NT2/D1 (cell line): ENCODE data around the gene PKHD1.
"Not testable (repeated sequence)": the region's sequence is repeated elsewhere in the genome, so short reads cannot be mapped to it uniquely, and the experiment has no call there.

Source experiments
- DNase-seq: peaks from one replicate; pipeline ENCODE4 v3.0.0-alpha.2; 2011; ENCODE audit warnings: low read depth, low spot score
- H3K27me3 ChIP-seq: 2 replicates; pipeline ENCODE4 v1.6.0; 2011; ENCODE audit warnings: mild to moderate bottlenecking; ENCODE audit not compliant: insufficient read length, insufficient read depth
- H3K36me3 ChIP-seq: 2 replicates; pipeline ENCODE4 v1.6.1; 2011; ENCODE audit warnings: mild to moderate bottlenecking, low read length, mixed read lengths; ENCODE audit not compliant: insufficient read depth, insufficient read length
- H3K4me1 ChIP-seq: 2 replicates; pipeline ENCODE4 v1.5.1; 2011; ENCODE audit not compliant: insufficient read depth, insufficient read length
- H3K4me3 ChIP-seq: 2 replicates; pipeline ENCODE4 v1.5.1; 2011; ENCODE audit warnings: low read depth; ENCODE audit not compliant: insufficient read length
- H3K9ac ChIP-seq: 2 replicates; pipeline ENCODE4 v1.6.0; 2011; ENCODE audit warnings: low read depth; ENCODE audit not compliant: insufficient read length
- H3K9me3 ChIP-seq: 2 replicates; pipeline ENCODE4 v1.5.1; 2011; ENCODE audit warnings: mild to moderate bottlenecking, low read length; ENCODE audit not compliant: insufficient read depth
- SUZ12 ChIP-seq: IDR thresholded peaks from 2 replicates; pipeline ENCODE4 v1.6.1; 2011; ENCODE audit not compliant: insufficient read length, insufficient read depth; ENCODE audit errors: extremely low read depth
- YY1 ChIP-seq: IDR thresholded peaks from 2 replicates; pipeline ENCODE4 v1.6.1; 2011; ENCODE audit not compliant: insufficient read length, insufficient read depth
- ZNF274 ChIP-seq: IDR thresholded peaks from 2 replicates; pipeline ENCODE4 v1.6.1; 2011; ENCODE audit warnings: mild to moderate bottlenecking, low read depth, low read length

The PKHD1 gene

DNA sequence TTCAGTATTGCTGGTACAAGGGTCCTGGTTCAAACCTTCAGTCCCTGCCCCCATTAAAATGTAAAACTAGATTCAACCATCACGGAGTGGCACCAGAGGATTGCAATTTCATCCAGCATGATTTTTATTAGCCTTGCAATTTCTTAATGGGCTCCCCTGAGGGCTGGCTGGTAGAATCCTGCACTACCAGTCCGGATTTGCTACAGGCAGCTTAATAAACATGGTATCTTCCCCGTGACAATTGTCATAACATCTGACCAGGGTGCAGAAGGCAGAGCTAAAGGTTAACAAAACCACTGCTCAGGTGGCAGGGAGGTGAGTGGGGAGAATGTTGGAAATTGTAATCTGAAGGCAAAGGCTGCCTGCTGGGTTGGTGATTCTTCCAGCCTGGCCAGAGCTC, 94.5 kb downstream of the PKHD1 start:
- no peak for DNase-seq
- no peak overlapping the region for H3K4me3 ChIP-seq

DNA sequence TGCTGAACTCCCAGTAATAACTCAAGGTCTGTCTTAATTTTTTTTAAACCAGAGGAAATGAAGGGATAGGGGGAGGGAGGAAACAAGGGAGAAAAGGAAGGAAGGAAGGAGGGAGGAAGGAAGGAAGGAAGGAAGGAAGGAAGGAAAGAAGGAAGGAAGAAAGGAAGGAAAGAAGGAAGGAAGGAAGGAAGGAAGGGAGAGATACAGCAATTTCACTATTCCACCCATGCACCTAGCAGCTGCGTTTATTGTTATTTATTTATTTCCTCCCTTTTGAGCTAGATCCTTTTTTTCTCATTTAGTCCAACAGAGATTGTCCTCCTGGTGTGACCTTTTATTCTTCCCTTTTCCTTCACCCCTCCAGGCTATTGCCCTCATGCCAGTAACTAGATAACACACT, 97.6 kb downstream of the PKHD1 start:
- Histone ChIP-seq H3K9me3 (no peaks in the 10 kb centered on the region), H3K36me3 (no peaks in the 10 kb centered on the region), H3K27me3 (no peaks in the 10 kb centered on the region), H3K4me1 (no peaks in the 10 kb centered on the region), H3K4me3 (no peak overlapping the region), H3K9ac (no peak overlapping the region)
- TF ChIP-seq ZNF274 (no peak), SUZ12 (no peak), YY1 (no peak)
- DNase-seq = no peak

More for the DNA sequence above, 94.5 kb downstream of the PKHD1 start:
- no peak for TF ChIP-seq ZNF274
- TF ChIP-seq SUZ12 = no peak
- TF ChIP-seq YY1 = no peak
- H3K4me1 ChIP-seq = no peaks in the 10 kb centered on the region
- no peaks in the 10 kb centered on the region for H3K27me3 ChIP-seq
- no peaks in the 10 kb centered on the region for H3K9me3 ChIP-seq
- H3K9ac ChIP-seq = no peak overlapping the region
- no peaks in the 10 kb centered on the region for H3K36me3 ChIP-seq

DNA sequence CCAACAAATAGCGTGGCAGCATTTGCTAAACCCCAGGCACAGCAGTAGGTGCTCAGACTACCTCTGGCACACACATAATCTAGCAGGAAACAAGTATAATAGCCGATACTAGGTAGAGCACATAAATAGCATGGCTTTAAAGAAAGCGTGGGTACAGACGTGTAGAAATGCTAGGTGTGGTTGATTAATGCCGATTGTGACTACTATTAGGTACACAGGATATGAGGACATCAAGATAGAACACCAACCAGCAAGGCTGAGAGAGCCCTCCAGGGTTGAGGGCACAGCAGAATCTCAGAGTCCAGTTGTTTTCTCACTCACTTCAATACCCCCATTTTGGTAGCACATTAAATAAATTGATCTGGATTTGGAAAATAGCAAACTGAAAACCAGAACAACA, 100.5 kb downstream of the PKHD1 start:
- TF ChIP-seq SUZ12 = no peak
- no peak for TF ChIP-seq ZNF274
- no peak for TF ChIP-seq YY1
- H3K9ac ChIP-seq = no peak overlapping the region
- no peak overlapping the region for H3K4me3 ChIP-seq
- H3K27me3 ChIP-seq = no peaks in the 10 kb centered on the region
- H3K9me3 ChIP-seq = no peaks in the 10 kb centered on the region
- H3K36me3 ChIP-seq = no peaks in the 10 kb centered on the region
- no peaks in the 10 kb centered on the region for H3K4me1 ChIP-seq
- no peak for DNase-seq

DNA sequence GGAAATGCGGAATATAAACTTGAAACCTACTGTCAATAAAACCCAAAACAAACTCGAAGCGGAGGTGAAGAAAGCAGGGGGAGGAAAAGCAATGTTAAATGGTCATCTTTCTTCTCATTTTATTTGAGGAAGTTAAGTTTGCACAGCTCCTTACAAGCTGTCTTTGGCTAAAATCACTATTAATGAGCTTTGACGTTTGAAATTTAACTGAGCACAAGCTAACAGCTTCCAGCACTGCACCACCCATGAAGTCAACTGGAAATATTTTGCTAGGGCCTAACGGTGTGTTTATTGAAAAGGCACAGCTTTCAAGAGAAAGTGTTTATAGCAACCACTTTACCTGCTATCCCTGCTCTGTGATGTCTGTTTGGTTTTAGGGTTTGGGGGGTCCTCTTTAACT, 103.8 kb downstream of the PKHD1 start:
- no peak for DNase-seq
- H3K4me1 ChIP-seq = no peaks in the 10 kb centered on the region
- no peak overlapping the region for H3K4me3 ChIP-seq
- H3K9ac ChIP-seq = no peak overlapping the region
- H3K27me3 ChIP-seq = no peaks in the 10 kb centered on the region
- H3K36me3 ChIP-seq = no peaks in the 10 kb centered on the region
- no peaks in the 10 kb centered on the region for H3K9me3 ChIP-seq
- TF ChIP-seq ZNF274 (no peak), SUZ12 (no peak), YY1 (no peak)

DNA sequence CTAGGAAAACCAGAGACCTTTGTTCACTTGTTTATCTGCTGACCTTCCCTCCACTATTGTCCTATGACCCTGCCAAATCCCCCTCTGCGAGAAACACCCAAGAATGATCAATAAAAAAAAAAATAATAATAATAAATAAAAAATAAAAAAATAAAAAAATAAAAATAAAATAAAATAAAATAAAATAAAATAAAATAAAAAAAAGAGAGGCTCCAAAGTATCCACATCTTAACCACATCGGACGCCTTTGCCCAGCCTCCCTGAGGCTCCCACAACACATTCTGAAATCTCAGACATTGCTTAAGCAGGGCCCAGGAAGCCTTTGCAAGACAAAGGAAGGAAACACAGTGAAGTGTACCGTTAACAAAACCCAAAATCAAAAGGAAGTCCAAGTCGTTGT, 104.7 kb downstream of the PKHD1 start:
- H3K27me3 ChIP-seq, DNase-seq, H3K4me3 ChIP-seq, H3K36me3 ChIP-seq, H3K9ac ChIP-seq, H3K9me3 ChIP-seq, H3K4me1 ChIP-seq: not testable (repeated sequence)

DNA sequence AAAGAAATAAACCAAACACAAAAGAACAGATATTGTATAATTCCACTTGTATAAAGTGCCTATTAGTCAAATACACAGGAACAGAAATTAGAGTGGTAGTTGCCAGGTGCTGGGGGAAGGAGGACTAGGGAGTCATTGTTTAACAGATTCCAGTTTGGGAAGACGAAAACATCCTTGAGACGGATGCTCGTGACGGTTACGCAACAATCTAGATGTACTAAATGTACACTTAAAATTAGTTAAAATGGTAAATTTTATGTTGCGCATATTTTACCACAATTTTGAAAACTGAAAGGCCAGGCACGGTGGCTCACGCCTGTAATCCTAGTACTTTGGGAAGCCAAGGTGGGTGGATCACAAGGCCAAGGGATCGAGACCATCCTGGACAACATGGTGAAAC, 111.0 kb downstream of the PKHD1 start:
- no peak for TF ChIP-seq SUZ12
- TF ChIP-seq ZNF274 = no peak
- no peak for TF ChIP-seq YY1
- Histone ChIP-seq H3K9me3 (no peaks in the 10 kb centered on the region), H3K4me3 (no peak overlapping the region), H3K36me3 (no peaks in the 10 kb centered on the region), H3K4me1 (no peaks in the 10 kb centered on the region), H3K9ac (no peak overlapping the region), H3K27me3 (no peaks in the 10 kb centered on the region)
- no peak for DNase-seq

DNA sequence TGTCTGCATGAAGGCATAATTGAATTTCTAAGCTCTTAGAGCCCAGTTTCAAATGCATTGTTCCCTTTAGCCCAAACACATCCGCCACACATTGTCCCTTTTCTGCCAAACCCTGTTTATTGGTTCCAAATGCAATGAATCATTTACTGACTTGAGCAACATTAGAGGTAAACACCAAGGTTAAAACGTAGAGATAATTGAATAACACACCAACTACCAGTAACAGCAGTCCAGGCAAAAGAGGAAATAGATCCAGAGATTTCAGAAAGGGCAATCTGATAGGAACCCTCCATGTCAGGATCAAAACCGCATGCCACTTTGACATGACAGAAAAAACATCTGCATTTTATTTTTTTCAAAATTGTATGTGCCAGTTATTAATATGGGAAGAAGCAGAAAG, 114.8 kb downstream of the PKHD1 start:
- TF ChIP-seq YY1 = no peak
- no peak for TF ChIP-seq ZNF274
- no peak for TF ChIP-seq SUZ12
- no peak for DNase-seq
- Histone ChIP-seq H3K4me1 (no peaks in the 10 kb centered on the region), H3K9me3 (no peaks in the 10 kb centered on the region), H3K9ac (no peak overlapping the region), H3K4me3 (no peak overlapping the region), H3K36me3 (no peaks in the 10 kb centered on the region), H3K27me3 (no peaks in the 10 kb centered on the region)

DNA sequence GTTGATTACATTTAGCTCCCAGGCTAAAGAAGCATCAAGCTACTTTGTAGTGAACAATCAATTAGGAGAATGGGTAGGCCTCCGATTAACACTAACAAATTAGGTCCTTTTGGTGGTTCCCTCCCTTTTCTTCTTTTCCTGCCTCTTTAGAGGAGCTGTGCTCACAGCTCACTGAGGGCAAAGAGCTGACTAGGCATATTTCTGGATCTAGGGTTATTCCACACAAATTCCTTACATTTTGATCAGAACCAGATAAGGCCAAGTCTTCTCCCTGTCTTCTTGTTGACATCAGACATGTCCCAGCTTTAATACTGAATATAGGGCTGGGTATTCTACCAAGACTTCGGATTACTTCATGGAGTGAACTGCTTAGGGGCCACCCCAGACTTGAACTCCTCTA, 119.1 kb downstream of the PKHD1 start:
- no peak overlapping the region for H3K9ac ChIP-seq
- no peaks in the 10 kb centered on the region for H3K36me3 ChIP-seq
- H3K4me1 ChIP-seq = no peaks in the 10 kb centered on the region
- no peak for DNase-seq
- H3K4me3 ChIP-seq = no peak overlapping the region
- no peaks in the 10 kb centered on the region for H3K27me3 ChIP-seq
- no peak for TF ChIP-seq YY1
- no peak for TF ChIP-seq SUZ12
- no peak for TF ChIP-seq ZNF274
- H3K9me3 ChIP-seq = peaks cover 6% of the 10 kb centered on the region; the same call in 1 of the 2 replicates
